GM20431 (cell line): Measurements from ENCODE around the gene SPTBN5.

Experiments
- in situ Hi-C: fragments of 300-500 bp; cut with MseI, MboI; formaldehyde crosslinking; loops from one replicate; pipeline ENCODE4 v1.15.0; 2020; ENCODE audit warnings: low sequenced_read_pairs; ENCODE audit not compliant: unreplicated experiment

The SPTBN5 gene

GRCh38 chr15:41870689-41871081 lies 23.2 kb downstream of the SPTBN5 start:
- in situ Hi-C loops = no loop called here

GRCh38 chr15:41869770-41870688 lies 23.8 kb downstream of the SPTBN5 start:
- in situ Hi-C loops = no loop called here

- in situ Hi-C loops = no loop called here
Measured at GRCh38 chr15:41868321-41868720, 25.5 kb downstream of the SPTBN5 start.

- in situ Hi-C loops = no loop called here
Measured at GRCh38 chr15:41866872-41867579, 26.8 kb downstream of the SPTBN5 start.

- in situ Hi-C loops = no loop called here
Measured at GRCh38 chr15:41866263-41866703, 27.6 kb downstream of the SPTBN5 start.

- in situ Hi-C loops = no loop called here
Measured at GRCh38 chr15:41865490-41866055, 28.3 kb downstream of the SPTBN5 start.

- in situ Hi-C loops = no loop called here
Measured at GRCh38 chr15:41862515-41863116, 31.2 kb downstream of the SPTBN5 start.

- in situ Hi-C loops = no loop called here
Measured at GRCh38 chr15:41861736-41862356, 32.0 kb downstream of the SPTBN5 start.

GRCh38 chr15:41860049-41860828 lies 33.6 kb downstream of the SPTBN5 start:
- in situ Hi-C loops = no loop called here

- in situ Hi-C loops = no loop called here
Measured at GRCh38 chr15:41858756-41859155, 35.1 kb downstream of the SPTBN5 start.

- in situ Hi-C loops = no loop called here
Measured at GRCh38 chr15:41857316-41857715, 36.5 kb downstream of the SPTBN5 start.

- in situ Hi-C loops = no loop called here
Measured at GRCh38 chr15:41856716-41857115, 37.1 kb downstream of the SPTBN5 start.

- in situ Hi-C loops = no loop called here
Measured at GRCh38 chr15:41856262-41856661, 37.6 kb downstream of the SPTBN5 start.

GRCh38 chr15:41855261-41855961 lies 38.4 kb downstream of the SPTBN5 start:
- in situ Hi-C loops = no loop called here

GRCh38 chr15:41854443-41854842 lies 39.4 kb downstream of the SPTBN5 start:
- in situ Hi-C loops = no loop called here

- in situ Hi-C loops = no loop called here
Measured at GRCh38 chr15:41853831-41854230, 40.0 kb downstream of the SPTBN5 start.

- in situ Hi-C loops = no loop called here
Measured at GRCh38 chr15:41852736-41853590, 40.9 kb downstream of the SPTBN5 start.
